IPS DF 4.7 (cell line): ENCODE measurements around the gene NBL1.
"Not testable (repeated sequence)": the region's sequence is repeated elsewhere in the genome, so short reads cannot be mapped to it uniquely, and the experiment has no call there.

Experiments used
- DNase-seq: peaks from one replicate; pipeline ENCODE4 v3.0.0-alpha.2; 2013; ENCODE audit warnings: low spot score; ENCODE audit errors: extremely low read depth

The NBL1 gene

DNA sequence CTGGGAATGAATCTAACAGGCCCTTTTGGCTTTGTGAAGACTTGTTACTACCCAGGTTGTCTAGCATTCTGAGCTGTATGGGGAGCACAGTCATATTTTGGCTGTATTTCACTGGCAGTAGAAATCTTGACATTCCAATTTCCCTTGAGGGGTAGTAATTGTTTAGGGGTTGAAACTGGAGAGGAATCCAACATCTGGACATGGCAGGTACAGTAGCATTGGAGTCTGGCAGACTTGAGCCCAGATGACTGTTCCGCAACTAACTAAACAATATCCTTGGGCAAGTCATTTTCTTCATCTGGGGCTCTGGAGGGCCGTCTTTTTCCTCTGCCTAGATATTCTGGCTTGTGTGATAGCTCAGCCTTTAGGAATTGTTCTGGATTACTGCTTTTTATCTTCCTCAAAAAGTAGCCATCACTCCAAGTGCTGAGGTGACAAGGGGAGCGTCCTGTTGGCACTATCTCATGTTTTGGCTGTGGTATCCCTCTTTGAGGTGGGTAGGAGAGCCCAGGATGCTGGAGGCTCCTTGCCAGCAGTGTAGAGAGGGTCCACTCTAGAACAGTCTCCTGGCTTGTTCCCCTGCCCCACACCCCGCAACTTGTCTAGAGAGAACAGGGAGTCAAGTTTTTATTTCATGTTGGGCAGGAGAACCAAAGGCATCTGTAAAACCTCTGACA is 22.7 kb upstream of the NBL1 start:
- DNase-seq = no peak

DNA sequence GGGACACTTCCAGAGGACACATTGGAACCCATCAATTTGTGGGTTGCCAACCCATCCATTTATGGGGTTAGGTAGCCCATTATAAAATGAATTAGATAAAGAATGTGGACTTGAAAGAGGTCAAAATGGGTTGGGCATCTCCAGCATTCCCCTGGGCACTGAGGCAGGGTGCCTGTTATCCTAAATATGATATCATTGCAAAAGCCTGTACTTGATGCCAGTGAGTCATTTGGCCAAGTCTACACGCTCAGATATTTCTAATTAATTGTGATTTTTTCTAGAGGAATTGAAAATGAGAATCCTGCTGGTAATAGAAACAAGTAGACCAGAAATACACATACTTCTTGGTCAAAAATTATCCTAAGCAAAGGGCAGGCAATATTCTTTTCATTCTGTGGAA is 21.9 kb upstream of the NBL1 start:
- DNase-seq = no peak

DNA sequence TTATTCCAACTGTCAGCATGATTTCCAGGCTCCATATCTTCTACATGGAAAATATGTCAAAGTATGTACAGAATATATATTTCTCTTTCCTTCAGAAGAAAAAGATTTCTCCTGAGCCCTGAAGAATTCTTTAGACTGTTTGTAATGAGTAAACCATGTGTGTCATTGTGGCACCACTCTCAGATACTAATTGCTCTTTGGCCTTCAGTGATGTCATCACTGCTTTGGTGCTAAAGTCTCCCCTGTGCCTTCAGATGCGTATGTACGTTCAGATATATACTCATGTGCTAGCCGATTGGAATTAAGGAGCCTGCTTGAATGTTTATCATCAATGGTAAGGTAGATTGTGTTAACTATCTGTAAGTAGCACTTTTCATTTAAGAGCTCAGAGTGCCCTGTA is 20.6 kb upstream of the NBL1 start:
- DNase-seq = no peak

DNA sequence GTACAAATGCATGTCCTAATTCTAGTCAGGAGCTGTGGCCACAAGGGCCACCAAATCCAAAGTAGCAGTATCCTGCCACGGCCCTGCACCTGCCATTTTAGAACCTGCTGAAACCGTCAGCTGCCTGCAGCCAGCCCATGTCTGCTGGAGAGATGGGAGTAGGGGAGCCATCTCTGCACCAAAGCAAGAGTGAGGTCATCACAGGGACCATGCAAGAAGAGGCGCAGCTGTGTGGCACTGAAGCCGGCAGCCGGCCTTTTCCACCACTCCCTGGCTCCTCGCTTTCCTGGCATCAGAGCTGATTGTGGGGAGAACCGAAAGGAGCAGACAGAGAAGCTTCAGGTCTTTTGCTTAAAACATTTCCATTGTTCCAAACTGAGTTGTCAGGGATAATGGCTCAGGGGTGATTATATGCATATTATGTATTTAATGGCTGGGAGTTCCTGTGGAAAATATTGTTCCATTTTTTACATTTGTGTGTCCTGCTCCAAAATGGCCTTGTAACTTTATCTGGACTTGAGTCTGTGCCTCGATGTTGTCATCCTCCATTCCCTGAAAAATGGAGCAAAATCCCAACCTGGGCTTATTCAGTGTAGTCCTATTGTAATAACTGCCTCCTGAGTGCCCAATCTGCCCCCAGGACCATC is 18.7 kb upstream of the NBL1 start:
- no peak for DNase-seq

DNA sequence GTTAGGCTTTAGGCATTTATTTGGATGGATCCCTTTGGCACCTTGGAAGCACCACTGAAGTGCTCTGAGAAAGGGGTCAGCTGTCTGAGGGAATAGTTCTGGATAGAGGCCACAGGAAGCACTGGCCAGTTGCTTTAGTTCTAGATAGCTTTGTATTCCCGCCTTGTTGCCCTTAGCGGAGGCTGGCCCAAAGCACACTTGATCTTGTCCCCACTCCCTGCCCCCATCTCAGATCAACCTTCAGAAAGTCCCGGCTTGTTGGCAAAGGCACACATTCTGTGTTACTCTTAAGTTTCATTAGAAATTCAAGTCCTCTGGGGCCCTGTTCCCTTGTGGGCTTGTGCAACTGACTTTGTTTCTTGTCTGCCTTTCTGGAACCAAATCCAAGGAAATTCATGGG is 15.2 kb upstream of the NBL1 start:
- DNase-seq = no peak

DNA sequence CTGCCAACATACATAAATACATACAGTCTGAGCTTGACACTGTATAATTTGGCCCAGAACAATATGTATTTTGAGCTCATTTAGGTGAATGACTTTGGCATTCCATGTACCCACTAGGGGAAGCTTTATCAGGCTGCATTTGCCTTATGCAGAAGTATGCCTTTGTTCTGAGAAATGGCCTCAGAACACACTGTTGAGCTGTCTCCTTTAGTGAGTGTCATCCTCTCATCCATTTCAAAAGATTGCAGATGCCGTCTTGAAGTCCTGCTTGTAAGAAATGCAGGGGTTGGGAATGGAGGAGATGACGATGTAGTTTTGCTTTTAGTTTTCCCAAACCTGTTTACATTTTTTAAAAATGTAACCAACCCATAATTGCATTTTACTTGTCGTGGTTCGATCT is 14.8 kb upstream of the NBL1 start:
- no peak for DNase-seq

DNA sequence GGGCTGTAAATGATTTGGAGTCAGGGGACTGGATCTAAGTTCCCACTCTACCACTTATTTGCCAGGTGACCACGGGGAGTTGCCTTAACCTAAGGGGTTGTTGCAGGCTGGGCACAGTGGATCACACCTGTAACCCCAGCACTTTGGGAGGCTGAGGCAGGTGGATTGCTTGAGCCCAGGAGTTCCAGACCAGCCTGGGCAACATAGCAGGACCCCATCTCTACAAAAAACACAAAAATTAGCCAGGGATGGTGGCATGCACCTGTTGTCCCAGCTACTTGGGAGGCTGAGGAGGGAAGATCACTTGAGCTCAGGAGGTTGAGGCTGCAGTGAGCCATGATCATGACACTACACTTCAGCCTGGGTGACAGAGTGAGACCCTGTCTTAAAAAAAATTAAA is 13.9 kb upstream of the NBL1 start:
- not testable (repeated sequence) for DNase-seq

DNA sequence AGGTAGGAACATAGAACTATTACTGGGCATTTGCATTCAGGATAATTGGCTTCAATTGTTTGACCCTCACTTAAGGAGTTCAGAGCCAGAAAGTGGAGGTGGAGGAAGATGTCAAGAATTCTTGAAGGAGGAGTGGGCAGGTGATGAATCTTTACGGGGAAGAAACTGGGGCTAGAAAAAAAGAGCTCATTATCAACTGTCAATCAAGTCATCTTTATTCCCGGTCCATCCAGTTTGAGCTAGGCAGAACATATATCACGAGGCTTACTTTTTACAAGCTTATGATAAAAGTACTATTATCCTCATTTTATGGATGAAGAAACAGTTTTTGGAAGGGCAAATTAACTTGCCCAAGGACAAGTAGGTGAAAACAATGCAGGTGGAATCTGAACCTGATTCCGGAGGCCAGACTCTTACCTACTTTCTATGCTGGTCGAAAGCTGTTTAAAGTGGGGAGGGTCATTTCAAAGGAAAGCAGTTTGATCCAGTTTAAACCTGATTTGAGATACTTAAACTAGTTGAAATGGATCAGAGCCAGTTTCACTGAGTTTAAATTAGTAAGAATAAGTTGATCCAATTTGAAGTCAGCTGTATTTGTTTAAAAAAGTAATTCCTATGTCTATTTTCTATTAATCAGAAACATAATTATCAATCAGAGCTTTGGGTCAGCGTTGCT is 13.3 kb upstream of the NBL1 start:
- no peak for DNase-seq

DNA sequence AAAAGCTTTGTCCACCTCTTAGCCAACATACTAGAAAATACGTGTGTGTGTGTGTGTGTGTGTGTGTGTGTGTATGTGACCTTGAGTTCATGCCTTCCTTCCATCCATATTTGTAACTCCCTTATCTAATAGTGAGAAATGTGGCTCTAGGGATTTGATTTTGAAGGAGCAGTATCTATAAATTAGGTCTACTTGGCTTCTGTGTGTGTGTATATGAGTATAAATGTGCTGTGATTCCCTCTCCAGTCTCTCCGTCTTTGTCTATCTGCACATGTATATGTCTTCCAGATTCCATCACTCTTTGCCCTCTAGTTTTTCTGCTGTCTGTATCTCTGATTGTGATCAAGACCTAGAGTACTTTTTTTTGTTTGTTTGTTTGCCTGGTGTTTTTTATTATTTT is 11.9 kb upstream of the NBL1 start:
- DNase-seq = no peak

DNA sequence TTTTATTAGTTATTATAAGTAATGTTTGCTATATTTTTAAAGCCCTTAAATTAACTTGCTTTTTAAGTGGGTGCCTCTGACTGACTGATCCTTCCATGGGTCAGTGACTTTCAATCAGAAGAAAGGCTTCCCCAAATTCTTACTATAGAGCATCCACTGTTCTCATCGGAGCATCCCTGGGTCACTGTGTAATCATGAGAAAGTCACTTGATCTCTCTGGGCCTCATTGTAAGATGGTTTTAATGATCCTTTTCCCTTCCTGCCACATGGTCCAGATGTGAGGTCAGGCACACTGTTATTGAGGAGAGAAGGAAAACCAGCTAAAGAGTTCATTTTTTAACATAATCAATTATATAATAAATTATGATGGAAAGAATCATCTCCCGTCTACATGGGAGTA is 11.0 kb upstream of the NBL1 start:
- no peak for DNase-seq

DNA sequence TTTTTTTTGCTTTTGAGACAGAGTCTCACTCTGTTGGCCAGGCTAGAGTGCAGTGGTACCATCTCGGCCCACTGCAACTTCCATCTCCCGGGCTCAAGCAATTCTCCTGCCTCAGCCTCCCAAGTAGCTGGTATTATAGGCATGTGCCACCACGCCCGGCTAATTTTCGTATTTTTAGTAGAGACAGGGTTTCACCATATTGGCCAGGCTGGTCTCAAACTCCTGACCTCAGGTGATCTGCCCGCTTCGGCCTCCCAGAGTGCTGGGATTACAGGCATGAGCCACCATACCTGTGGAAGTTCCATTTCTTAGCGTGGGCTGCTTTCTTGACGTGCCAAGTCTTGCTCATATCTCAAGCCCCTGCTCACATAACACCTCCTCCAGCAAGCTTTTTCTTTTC is 9.0 kb upstream of the NBL1 start:
- DNase-seq = not testable (repeated sequence)

DNA sequence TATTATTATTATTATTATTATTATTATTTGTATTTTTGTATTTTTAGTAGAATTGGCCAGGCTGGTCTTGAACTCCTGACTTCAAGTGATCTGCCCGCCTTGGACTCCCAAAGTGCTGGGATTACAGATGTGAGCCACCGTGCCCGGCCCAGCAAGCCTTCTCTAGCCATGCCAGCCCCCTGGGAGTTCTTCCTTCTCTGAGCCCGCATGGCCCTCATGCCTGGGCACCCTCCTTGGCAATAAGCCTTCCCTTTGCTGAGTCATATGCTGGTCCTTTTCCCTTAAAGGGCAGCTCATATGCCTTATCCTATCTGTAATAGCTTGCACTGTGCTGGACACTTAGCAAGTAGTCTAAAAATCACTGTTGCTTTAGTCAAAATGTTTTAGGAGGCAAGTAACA is 8.5 kb upstream of the NBL1 start:
- no peak for DNase-seq

DNA sequence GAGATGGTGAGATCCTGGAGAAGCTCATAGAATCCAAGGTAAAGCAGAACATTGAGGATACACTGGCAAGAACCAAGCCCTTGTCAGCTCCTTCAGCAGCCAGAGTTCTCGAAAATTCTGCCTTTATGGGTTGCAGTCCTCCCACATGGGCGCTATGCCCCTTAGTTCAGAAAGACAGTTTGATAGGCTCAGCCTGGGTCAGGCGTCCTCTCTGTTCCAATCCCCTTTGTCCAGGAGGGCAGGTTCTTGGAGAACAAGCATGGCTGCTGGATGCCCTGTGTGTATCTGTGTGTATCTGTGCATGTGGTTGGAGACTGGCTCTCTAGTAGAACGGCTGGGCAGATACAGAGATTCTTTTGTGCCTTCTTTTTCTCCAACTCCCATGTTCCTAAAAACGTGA is 8.0 kb upstream of the NBL1 start:
- DNase-seq = no peak

DNA sequence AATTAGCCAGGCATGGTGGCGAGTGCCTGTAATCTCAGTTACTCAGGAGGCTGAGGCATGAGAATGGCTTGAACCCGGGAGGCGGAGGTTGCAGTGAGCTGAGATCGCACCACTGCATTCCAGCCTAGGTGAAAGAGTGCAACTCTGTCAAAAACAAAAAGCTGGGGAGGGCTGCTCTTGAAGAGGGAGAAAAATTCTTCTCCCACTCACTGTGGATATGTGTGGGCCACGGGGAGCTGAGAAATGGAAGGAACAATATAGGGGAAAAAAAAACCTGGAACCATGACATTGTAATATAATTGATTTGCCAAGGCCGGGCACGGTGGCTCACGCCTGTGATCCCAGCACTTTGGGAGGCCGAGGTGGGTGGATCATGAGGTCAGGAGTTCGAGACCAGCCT is 7.4 kb upstream of the NBL1 start:
- not testable (repeated sequence) for DNase-seq

DNA sequence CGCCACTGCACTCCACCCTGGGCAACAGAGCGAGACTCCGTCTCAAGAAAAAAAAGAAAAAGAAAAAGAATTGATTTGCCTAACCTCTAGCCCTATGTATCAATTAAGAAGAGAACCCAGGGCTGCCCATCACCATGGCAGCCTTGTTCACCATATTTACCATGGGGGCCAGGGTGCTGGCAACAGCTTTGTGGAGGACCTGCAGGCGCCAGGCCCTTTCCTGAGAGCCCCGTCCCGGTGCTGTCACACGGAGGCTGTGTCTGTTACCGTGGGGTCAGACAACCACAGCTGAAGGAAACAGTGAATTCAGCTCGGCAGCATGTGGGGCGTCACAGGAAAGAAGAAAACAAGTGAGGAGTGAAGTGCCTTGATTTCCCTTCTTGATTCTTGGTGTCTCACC is 6.5 kb upstream of the NBL1 start:
- no peak for DNase-seq

DNA sequence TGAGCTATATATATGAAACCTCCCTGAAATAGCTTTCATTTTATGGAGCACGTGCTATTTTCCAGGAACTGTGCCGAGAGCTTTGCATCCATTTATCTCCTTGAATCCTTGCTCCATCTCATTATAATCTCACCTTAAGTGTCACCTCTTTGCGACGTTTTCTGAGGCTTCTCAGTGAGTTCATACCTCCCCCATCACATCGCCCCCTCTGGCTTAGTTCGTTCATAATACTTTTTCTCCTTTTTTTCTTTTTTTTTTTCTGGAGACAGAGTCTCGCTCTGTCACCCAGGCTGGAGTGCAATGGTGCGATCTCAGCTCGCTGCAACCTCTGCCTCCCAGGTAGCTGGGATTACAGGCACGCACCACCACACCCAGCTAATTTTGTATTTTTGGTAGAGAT is 4.9 kb upstream of the NBL1 start:
- not testable (repeated sequence) for DNase-seq

DNA sequence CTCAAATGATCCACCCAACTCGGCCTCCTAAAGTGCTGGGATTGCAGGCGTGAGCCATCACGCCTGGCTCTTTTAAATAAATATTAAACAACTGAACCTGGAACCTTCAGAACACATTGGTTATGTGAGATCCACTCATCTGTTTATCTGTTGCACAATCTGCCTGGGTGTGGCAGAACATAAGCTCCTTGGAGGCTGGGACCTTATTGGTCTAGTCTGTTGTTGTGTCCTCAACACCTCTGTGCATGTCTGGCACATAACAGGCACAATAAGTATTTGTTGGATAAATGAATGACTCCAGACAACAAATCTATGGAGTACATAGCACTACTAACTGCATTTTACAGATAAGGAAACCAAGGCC is 4.1 kb upstream of the NBL1 start:
- no peak for DNase-seq

DNA sequence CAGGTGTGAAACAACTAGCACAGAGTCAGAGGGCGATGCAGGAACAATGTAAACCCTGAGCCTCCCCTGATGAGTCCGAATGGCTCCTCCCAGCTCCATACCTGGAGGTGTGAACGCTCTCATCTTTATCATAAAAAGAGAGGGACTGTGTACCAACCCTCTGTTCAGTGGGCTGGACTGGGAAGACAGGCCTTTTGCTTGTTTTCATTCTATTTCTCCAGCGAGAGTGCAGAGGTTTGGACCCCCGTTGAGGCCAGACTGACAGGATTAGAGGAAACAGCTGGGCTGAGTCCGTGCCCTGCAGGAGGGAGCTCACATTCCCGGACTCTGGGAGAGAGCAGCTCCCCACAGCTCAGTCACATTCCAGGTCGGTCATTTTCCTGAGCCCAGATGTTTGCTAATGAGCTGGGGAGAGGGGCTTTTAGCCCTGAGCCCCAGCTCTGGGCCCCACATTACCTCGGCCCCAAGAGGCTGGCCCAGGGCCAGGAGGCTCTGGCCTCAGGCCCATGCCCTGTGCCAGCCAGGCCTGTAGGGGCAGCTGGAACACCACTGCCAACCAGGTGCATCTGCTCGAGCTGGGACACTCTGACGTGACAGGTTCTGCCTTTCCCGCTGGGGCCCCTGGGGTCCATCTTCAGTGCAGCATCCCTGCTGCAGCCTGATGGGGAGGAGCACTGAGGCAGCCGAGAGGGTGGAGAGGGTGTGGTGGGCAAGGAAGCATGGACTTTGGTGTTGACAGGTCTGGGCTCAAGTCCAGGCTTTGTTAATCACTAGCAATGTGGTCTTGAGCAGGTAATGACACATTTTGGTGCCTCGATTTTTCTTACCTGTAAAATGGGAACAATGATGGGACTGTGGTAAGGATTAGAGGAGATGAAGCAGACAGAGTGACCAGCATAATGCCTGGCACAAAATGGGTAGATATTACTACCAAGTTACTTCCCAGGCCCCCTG is 3.5 kb upstream of the NBL1 start:
- DNase-seq = no peak

DNA sequence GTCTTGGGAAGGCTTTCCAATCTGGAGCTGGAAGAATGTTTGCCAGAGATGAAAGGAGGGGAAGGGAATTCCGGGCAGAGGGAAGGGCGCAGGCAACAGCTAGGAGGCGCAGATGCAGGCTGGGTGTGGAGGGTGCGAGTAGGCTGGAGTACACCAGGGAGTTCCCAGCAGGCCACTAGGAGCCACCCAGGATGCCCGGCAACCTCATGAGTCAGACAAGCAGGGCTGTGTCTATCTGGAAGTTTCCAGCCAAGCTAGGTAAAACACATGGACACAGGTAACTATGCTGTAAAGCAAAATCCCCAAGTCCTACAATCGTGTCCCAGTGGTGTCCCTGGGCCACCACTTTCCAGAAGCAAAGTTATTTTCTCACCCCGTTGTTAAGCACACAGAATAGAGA is 990 bp upstream of the NBL1 start:
- DNase-seq = no peak

DNA sequence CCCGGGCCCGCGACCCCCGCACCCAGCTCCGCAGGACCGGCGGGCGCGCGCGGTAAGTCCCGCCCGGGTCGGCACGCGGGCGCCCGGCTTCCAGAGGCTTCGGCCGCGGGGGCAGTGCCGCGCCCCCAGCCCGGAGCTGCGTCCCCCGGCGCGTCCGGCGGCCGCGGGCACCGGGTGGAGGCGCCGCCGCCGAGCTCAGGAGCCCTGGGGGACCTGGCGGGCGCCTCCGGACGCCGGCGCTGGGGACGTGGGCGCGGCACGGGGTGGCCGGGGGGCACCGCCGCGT is 227 bp downstream of the NBL1 start:
- DNase-seq = no peak

DNA sequence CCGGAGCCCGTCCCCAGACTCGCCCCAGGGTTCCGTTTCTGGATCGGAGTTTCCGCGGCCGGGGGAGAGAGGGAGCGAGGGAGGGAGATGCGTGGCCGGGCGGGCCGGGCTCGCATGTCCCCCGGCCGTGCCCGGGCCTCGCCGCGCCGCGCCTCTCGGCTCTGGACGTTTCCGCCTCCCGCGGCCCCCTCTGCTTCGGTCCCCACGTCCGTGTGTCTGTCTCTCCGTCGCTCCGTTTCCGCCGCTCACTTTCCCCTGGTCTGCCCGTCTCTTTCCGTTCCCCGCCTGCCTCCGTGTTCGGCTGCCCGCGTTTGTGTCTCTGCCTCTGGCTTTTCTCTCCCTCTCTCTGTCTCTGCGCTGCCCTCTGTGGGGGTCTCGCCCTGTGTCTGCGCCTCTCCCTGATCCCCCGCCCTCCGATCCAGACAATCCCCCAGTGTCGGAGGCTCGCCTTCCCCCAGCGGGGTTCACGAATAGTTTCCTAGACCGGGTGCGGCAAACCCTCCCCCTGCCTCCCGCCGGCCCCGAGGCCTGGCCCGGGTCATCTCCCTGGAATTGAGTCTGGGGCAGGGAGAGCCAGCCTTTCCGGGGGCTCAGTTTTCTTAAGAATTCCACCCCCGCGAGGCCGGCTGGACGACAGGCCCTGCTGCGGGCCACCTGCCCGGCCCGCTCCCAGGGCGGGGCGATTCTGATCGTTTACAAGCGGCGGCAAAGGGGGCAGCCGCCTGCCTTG is 735 bp downstream of the NBL1 start:
- no peak for DNase-seq
